OCI-LY1 (cell line): ENCODE results near the gene RNF224.

Experiments used
- EZH2 ChIP-seq: fragments of 200-600 bp; sonication (generic), shearing (Covaris generic); IDR thresholded peaks from 2 replicates; pipeline ENCODE4 v1.8.0; 2017; ENCODE audit warnings: borderline replicate concordance, mixed run types, mild to moderate bottlenecking, antibody characterized with exemption, low read length, moderate library complexity, mixed read lengths
- TF ChIP-seq, protein P1 (sequence below): fragments of 200-600 bp; sonication (generic), shearing (Covaris generic); IDR thresholded peaks from 2 replicates; pipeline ENCODE4 v1.5.1; 2017; ENCODE audit warnings: mild to moderate bottlenecking, antibody characterized with exemption, low read length, moderate library complexity, mixed read lengths

DNA sequence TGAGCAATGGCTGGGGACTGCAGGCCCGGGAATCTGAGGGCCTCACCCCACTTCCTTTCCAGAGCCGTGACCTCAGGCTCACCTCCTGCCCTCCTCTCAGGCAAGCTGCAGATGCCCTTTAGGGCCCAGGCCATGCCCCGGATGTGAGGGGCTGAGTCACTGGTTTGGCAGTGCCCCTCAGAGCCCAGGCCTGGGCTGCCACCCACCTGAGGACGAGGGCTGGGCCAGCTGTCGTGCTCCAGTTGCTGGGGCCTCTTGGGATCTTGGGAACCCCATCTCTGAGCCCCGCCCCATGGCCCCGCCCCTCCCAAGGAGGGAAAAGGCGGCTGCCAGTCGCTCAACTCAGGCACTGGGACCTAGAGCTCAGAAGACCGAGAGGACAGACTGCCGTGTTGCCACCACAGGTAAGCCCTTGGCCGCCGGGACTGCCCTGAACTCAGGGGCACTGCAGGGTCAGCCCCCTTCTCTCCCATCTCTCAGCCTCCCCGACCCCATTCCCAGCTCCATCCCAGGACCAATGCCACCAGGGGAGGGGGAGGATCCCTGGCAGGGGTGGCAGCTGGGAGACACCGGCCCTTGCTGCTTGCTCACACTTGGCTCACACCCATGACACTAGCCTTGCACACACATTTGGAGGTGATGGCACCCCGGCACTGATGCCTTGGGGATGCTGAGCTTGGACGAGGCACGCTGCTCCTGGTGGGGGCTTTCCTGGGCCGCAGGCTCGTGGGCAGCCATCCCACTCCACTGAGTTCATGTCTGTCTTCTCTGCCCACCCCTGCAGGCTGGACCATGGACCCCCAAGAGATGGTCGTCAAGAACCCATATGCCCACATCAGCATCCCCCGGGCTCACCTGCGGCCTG, 2.2 kb upstream of the RNF224 start, which contains the start of gene CYSRT1:
- TF ChIP-seq, protein P1, sequence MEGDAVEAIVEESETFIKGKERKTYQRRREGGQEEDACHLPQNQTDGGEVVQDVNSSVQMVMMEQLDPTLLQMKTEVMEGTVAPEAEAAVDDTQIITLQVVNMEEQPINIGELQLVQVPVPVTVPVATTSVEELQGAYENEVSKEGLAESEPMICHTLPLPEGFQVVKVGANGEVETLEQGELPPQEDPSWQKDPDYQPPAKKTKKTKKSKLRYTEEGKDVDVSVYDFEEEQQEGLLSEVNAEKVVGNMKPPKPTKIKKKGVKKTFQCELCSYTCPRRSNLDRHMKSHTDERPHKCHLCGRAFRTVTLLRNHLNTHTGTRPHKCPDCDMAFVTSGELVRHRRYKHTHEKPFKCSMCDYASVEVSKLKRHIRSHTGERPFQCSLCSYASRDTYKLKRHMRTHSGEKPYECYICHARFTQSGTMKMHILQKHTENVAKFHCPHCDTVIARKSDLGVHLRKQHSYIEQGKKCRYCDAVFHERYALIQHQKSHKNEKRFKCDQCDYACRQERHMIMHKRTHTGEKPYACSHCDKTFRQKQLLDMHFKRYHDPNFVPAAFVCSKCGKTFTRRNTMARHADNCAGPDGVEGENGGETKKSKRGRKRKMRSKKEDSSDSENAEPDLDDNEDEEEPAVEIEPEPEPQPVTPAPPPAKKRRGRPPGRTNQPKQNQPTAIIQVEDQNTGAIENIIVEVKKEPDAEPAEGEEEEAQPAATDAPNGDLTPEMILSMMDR: no peak
- no peak for TF ChIP-seq EZH2
